ENCODE results near the gene TLR9. TPM values are rescaled to one million over a fixed set of nuclear protein-coding genes. Genes with fewer than 3 reads are reported as not detected.

The TLR9 gene
- total and polyA plus RNA-seq, 9 of the 15 experiments (the other 6 are each of a cell fraction or from before 2014, with no cell fraction given) = not detected

GRCh38 chr3:52171514-52172261 is 53.8 kb downstream of the TLR9 start (continued):
- TF ChIP-seq, protein P1, sequence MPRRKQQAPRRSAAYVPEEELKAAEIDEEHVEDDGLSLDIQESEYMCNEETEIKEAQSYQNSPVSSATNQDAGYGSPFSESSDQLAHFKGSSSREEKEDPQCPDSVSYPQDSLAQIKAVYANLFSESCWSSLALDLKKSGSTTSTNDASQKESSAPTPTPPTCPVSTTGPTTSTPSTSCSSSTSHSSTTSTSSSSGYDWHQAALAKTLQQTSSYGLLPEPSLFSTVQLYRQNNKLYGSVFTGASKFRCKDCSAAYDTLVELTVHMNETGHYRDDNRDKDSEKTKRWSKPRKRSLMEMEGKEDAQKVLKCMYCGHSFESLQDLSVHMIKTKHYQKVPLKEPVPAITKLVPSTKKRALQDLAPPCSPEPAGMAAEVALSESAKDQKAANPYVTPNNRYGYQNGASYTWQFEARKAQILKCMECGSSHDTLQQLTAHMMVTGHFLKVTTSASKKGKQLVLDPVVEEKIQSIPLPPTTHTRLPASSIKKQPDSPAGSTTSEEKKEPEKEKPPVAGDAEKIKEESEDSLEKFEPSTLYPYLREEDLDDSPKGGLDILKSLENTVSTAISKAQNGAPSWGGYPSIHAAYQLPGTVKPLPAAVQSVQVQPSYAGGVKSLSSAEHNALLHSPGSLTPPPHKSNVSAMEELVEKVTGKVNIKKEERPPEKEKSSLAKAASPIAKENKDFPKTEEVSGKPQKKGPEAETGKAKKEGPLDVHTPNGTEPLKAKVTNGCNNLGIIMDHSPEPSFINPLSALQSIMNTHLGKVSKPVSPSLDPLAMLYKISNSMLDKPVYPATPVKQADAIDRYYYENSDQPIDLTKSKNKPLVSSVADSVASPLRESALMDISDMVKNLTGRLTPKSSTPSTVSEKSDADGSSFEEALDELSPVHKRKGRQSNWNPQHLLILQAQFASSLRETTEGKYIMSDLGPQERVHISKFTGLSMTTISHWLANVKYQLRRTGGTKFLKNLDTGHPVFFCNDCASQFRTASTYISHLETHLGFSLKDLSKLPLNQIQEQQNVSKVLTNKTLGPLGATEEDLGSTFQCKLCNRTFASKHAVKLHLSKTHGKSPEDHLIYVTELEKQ (CRISPR knock-in tag; IDR thresholded peaks at IDR 0.05) = no peak
- TF ChIP-seq MEIS2 (IDR thresholded peaks at IDR 0.05; ENCODE audit: partially characterized antibody) (peak; percentile 4), TRIM25 (IDR thresholded peaks at IDR 0.05; ENCODE audit: borderline replicate concordance) (no peak), MECOM (CRISPR knock-in tag; IDR thresholded peaks at IDR 0.05) (no peak)

MicroRNAs within 50 kb of the gene (microRNA counts, 767-probe panel; counts per million panel counts)
- microRNA hsa-let-7g-5p = 4,325 counts per million, percentile 84 among the panel's probes with 10 or more counts

Small RNAs within 50 kb of the gene (microRNA-seq; reads per million reads assigned to microRNA genes)
- gene MIRLET7G (ENCODE audit: borderline microRNAs expressed) = 525 reads per million, percentile 88 among the genes with 10 or more reads in this experiment

Small RNAs within 50 kb of the gene (small RNA-seq; reads per million reads assigned to genes)
- gene MIRLET7G = 25.3 reads per million, percentile 97 among the genes with 10 or more reads in this experiment

Other genes with a start within 250 kb of the TLR9 start
Only the 7 nearest of the 15 such genes appear.
- 16.0 and 19.6 TPM in 2 replicates for gene POC1A, start 71.2 kb downstream of the TLR9 start, total RNA-seq (2014; rRNA removed)
- 7.5 and 8.5 TPM in 2 replicates for gene POC1A, start 71.2 kb downstream of the TLR9 start, total RNA-seq (2014; rRNA removed; fragmentation: Illumina TruSeq; extraction: Trizol)
- 9.5 and 11.3 TPM in 2 replicates for gene POC1A, start 71.2 kb downstream of the TLR9 start, total RNA-seq (2015; rRNA removed; fragmentation: Illumina TruSeq; extraction: Trizol)
- gene POC1A, start 71.2 kb downstream of the TLR9 start, total RNA-seq (2021) = 15.9 and 17.4 TPM in 2 replicates
- gene POC1A, start 71.2 kb downstream of the TLR9 start, polyA plus RNA-seq (2011; rRNA removed) = 15.2 and 16.6 TPM in 2 replicates
- 17.5 and 19.6 TPM in 2 replicates for gene POC1A, start 71.2 kb downstream of the TLR9 start, polyA plus RNA-seq (2014; fragmentation: Illumina TruSeq; extraction: Trizol)
- 1 to 10 TPM; 7.2 to 9.4 TPM for gene POC1A, start 71.2 kb downstream of the TLR9 start, polyA plus RNA-seq (2014; fragmentation: Nextera tagmentation; extraction: Ambion mirVana)
- 12.1 and 17.3 TPM in 2 replicates for gene POC1A, start 71.2 kb downstream of the TLR9 start, polyA plus RNA-seq (2014; rRNA removed)
- gene ALAS1, start 27.5 kb downstream of the TLR9 start, total RNA-seq (2014; rRNA removed) = 21.8 and 27.3 TPM in 2 replicates
- 22.7 and 23.8 TPM in 2 replicates for gene ALAS1, start 27.5 kb downstream of the TLR9 start, total RNA-seq (2014; rRNA removed; fragmentation: Illumina TruSeq; extraction: Trizol)
- gene ALAS1, start 27.5 kb downstream of the TLR9 start, total RNA-seq (2015; rRNA removed; fragmentation: Illumina TruSeq; extraction: Trizol) = 34.5 and 36.8 TPM in 2 replicates
- gene ALAS1, start 27.5 kb downstream of the TLR9 start, total RNA-seq (2021) = 24.3 and 27.6 TPM in 2 replicates
- 30.4 and 34.4 TPM in 2 replicates for gene ALAS1, start 27.5 kb downstream of the TLR9 start, polyA plus RNA-seq (2011; rRNA removed)
- gene ALAS1, start 27.5 kb downstream of the TLR9 start, polyA plus RNA-seq (2014; fragmentation: Illumina TruSeq; extraction: Trizol) = 39.2 and 41.6 TPM in 2 replicates
- gene ALAS1, start 27.5 kb downstream of the TLR9 start, polyA plus RNA-seq (2014; fragmentation: Nextera tagmentation; extraction: Ambion mirVana) = 10 to 100 TPM; 37.8 to 49.5 TPM
- 21.4 and 24.4 TPM in 2 replicates for gene ALAS1, start 27.5 kb downstream of the TLR9 start, polyA plus RNA-seq (2014; rRNA removed)
- 49.1 and 56.9 TPM in 2 replicates for gene TWF2, start 13.5 kb upstream of the TLR9 start, total RNA-seq (2014; rRNA removed)
- 9.6 and 11.4 TPM in 2 replicates for gene TWF2, start 13.5 kb upstream of the TLR9 start, total RNA-seq (2014; rRNA removed; fragmentation: Illumina TruSeq; extraction: Trizol)
- gene TWF2, start 13.5 kb upstream of the TLR9 start, total RNA-seq (2015; rRNA removed; fragmentation: Illumina TruSeq; extraction: Trizol) = 26.8 and 27.0 TPM in 2 replicates
- gene TWF2, start 13.5 kb upstream of the TLR9 start, total RNA-seq (2021) = 49.1 and 53.6 TPM in 2 replicates
- 35.7 and 47.1 TPM in 2 replicates for gene TWF2, start 13.5 kb upstream of the TLR9 start, polyA plus RNA-seq (2011; rRNA removed)
- gene TWF2, start 13.5 kb upstream of the TLR9 start, polyA plus RNA-seq (2014; fragmentation: Illumina TruSeq; extraction: Trizol) = 29.7 and 43.9 TPM in 2 replicates
- gene TWF2, start 13.5 kb upstream of the TLR9 start, polyA plus RNA-seq (2014; fragmentation: Nextera tagmentation; extraction: Ambion mirVana) = 1 to 10 TPM in 1 of 2 experiments, under 1 TPM in 1; 0.11 to 1.7 TPM
- 59.4 and 61.9 TPM in 2 replicates for gene TWF2, start 13.5 kb upstream of the TLR9 start, polyA plus RNA-seq (2014; rRNA removed)
- gene PPM1M, start 20.1 kb upstream of the TLR9 start, total RNA-seq (2014; rRNA removed) = 4.4 and 4.5 TPM in 2 replicates
- gene PPM1M, start 20.1 kb upstream of the TLR9 start, total RNA-seq (2014; rRNA removed; fragmentation: Illumina TruSeq; extraction: Trizol) = 3.3 TPM in 2 replicates
- 2.0 and 2.8 TPM in 2 replicates for gene PPM1M, start 20.1 kb upstream of the TLR9 start, total RNA-seq (2015; rRNA removed; fragmentation: Illumina TruSeq; extraction: Trizol)
- 5.0 and 7.0 TPM in 2 replicates for gene PPM1M, start 20.1 kb upstream of the TLR9 start, total RNA-seq (2021)
- gene PPM1M, start 20.1 kb upstream of the TLR9 start, polyA plus RNA-seq (2011; rRNA removed) = 9.2 and 9.9 TPM in 2 replicates
- 6.5 and 6.6 TPM in 2 replicates for gene PPM1M, start 20.1 kb upstream of the TLR9 start, polyA plus RNA-seq (2014; fragmentation: Illumina TruSeq; extraction: Trizol)
- 1 to 10 TPM; 1.4 to 1.5 TPM for gene PPM1M, start 20.1 kb upstream of the TLR9 start, polyA plus RNA-seq (2014; fragmentation: Nextera tagmentation; extraction: Ambion mirVana)
- 4.6 and 6.9 TPM in 2 replicates for gene PPM1M, start 20.1 kb upstream of the TLR9 start, polyA plus RNA-seq (2014; rRNA removed)
- gene WDR82, start 53.0 kb upstream of the TLR9 start, total RNA-seq (2014; rRNA removed) = 22.0 and 29.6 TPM in 2 replicates
- gene WDR82, start 53.0 kb upstream of the TLR9 start, total RNA-seq (2014; rRNA removed; fragmentation: Illumina TruSeq; extraction: Trizol) = 37.1 and 41.0 TPM in 2 replicates
- 36.1 and 39.0 TPM in 2 replicates for gene WDR82, start 53.0 kb upstream of the TLR9 start, total RNA-seq (2015; rRNA removed; fragmentation: Illumina TruSeq; extraction: Trizol)
- 44.4 and 45.9 TPM in 2 replicates for gene WDR82, start 53.0 kb upstream of the TLR9 start, total RNA-seq (2021)
- gene WDR82, start 53.0 kb upstream of the TLR9 start, polyA plus RNA-seq (2011; rRNA removed) = 38.0 and 62.9 TPM in 2 replicates
- gene WDR82, start 53.0 kb upstream of the TLR9 start, polyA plus RNA-seq (2014; fragmentation: Illumina TruSeq; extraction: Trizol) = 45.3 and 46.2 TPM in 2 replicates
- 1 to 10 TPM; 6.4 to 8.0 TPM for gene WDR82, start 53.0 kb upstream of the TLR9 start, polyA plus RNA-seq (2014; fragmentation: Nextera tagmentation; extraction: Ambion mirVana)
- gene WDR82, start 53.0 kb upstream of the TLR9 start, polyA plus RNA-seq (2014; rRNA removed) = 30.6 and 37.7 TPM in 2 replicates
- gene GLYCTK, start 62.2 kb upstream of the TLR9 start, total RNA-seq (2014; rRNA removed) = 5.8 and 6.4 TPM in 2 replicates
- 1.3 and 1.9 TPM in 2 replicates for gene GLYCTK, start 62.2 kb upstream of the TLR9 start, total RNA-seq (2014; rRNA removed; fragmentation: Illumina TruSeq; extraction: Trizol)
- gene GLYCTK, start 62.2 kb upstream of the TLR9 start, total RNA-seq (2015; rRNA removed; fragmentation: Illumina TruSeq; extraction: Trizol) = 3.4 and 4.1 TPM in 2 replicates
- gene GLYCTK, start 62.2 kb upstream of the TLR9 start, total RNA-seq (2021) = 7.3 and 8.3 TPM in 2 replicates
- gene GLYCTK, start 62.2 kb upstream of the TLR9 start, polyA plus RNA-seq (2011; rRNA removed) = 6.0 and 7.1 TPM in 2 replicates
- 3.0 and 4.5 TPM in 2 replicates for gene GLYCTK, start 62.2 kb upstream of the TLR9 start, polyA plus RNA-seq (2014; fragmentation: Illumina TruSeq; extraction: Trizol)
- under 1 TPM; 0.18 to 0.55 TPM for gene GLYCTK, start 62.2 kb upstream of the TLR9 start, polyA plus RNA-seq (2014; fragmentation: Nextera tagmentation; extraction: Ambion mirVana)
- 9.1 and 9.9 TPM in 2 replicates for gene GLYCTK, start 62.2 kb upstream of the TLR9 start, polyA plus RNA-seq (2014; rRNA removed)
- gene DNAH1, start 90.7 kb upstream of the TLR9 start, total RNA-seq (2014; rRNA removed) = 0.41 and 0.57 TPM in 2 replicates
- 0.18 and 0.22 TPM in 2 replicates for gene DNAH1, start 90.7 kb upstream of the TLR9 start, total RNA-seq (2014; rRNA removed; fragmentation: Illumina TruSeq; extraction: Trizol)
- 0.51 and 0.57 TPM in 2 replicates for gene DNAH1, start 90.7 kb upstream of the TLR9 start, total RNA-seq (2015; rRNA removed; fragmentation: Illumina TruSeq; extraction: Trizol)
- 0.84 and 1.2 TPM in 2 replicates for gene DNAH1, start 90.7 kb upstream of the TLR9 start, total RNA-seq (2021)
- 0.57 and 0.97 TPM in 2 replicates for gene DNAH1, start 90.7 kb upstream of the TLR9 start, polyA plus RNA-seq (2011; rRNA removed)
- gene DNAH1, start 90.7 kb upstream of the TLR9 start, polyA plus RNA-seq (2014; fragmentation: Illumina TruSeq; extraction: Trizol) = 0.42 and 0.68 TPM in 2 replicates
- gene DNAH1, start 90.7 kb upstream of the TLR9 start, polyA plus RNA-seq (2014; fragmentation: Nextera tagmentation; extraction: Ambion mirVana) = under 1 TPM; 0.04 TPM
- gene DNAH1, start 90.7 kb upstream of the TLR9 start, polyA plus RNA-seq (2014; rRNA removed) = 0.40 and 0.50 TPM in 2 replicates

All from K562 (cell line).